Hepatic stellate cell (primary cell): ENCODE data around the gene IFT52.
"Not testable (repeated sequence)": the region's sequence is repeated elsewhere in the genome, so short reads cannot be mapped to it uniquely, and the experiment has no call there.

Experiments used
- DNase-seq: peaks from one replicate; pipeline ENCODE4 v3.0.0; 2011; ENCODE audit warnings: low spot score

The IFT52 gene

DNA sequence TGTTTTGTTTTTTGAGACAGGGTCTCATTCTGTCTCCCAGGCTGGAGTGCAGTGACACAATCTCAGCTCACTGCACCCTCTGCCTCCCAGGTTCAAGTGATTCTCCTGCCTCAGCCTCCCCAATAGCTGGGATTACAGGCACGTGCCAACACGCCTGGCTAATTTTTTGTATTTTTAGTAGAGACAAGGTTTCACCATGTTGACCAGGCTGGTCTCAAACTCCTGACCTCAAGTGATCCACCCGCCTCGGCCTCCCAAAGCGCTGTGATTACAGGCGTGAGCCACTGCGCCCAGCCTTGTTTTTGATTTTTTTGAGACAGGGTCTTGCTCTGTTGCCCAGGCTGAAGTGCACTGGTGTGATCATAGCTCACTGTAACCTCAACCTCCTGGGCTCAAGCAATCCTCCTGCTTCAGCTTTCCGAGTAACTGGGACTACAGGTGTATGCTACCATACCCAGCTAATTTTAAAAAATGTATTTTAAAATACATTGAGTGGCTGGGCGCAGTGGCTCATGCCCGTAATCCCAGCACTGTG is 61.0 kb downstream of the IFT52 start:
- DNase-seq = not testable (repeated sequence)

DNA sequence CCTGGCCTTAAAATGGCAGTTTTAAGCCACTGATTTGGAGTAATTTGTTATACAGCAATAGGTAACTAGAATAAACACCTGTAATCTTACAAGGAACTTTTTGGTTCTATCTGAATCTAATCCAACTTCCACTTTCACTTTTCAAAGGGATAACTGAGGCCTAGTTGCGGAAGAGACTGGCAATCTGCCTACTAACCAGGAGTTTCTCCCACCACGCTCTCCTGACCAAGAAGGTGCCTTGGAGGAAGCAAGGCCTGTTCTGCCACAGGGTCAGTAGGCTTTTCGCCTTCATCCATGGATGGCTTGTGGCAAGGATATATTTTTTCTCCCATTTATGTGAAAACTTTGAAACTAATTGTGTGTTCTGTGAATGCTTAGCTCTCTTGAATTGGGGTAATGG is 63.2 kb downstream of the IFT52 start:
- no peak for DNase-seq

DNA sequence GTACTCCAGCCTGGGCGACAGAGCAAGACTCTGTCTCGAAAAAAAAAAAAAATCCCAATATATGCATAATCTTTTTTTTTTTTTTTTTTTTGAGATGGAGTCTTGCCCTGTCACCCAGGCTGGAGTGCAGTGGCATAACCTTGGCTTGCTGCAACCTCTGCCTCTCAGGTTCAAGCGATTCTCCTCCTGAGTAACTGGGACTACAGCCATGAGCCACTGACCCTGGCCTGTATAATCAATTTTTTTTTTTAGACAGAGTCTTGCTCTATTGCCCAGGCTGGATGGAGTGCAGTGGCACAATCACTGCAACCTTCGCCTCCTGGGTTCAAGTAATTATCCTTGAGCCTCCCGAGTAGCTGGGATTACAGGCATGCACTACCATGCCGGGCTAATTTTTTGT is 64.4 kb downstream of the IFT52 start:
- not testable (repeated sequence) for DNase-seq

DNA sequence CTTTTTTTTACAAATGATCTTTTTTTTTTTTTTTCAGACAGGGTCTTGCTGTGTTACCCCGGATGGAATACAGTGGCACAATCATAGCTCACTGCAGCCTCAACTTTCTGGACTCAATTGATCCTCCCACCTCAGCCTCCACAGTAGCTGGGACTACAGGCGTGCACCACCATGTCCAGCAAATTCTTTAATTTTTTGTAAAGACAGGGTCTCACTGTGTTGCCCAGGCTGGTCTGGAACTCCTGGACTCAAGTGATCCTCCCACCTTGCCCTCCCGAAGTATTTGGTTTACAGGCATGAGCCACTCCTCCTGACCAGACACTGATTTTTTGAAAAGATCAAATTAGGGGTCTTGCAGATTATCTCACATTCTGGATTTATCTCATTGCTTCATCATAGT is 65.2 kb downstream of the IFT52 start:
- no peak for DNase-seq

DNA sequence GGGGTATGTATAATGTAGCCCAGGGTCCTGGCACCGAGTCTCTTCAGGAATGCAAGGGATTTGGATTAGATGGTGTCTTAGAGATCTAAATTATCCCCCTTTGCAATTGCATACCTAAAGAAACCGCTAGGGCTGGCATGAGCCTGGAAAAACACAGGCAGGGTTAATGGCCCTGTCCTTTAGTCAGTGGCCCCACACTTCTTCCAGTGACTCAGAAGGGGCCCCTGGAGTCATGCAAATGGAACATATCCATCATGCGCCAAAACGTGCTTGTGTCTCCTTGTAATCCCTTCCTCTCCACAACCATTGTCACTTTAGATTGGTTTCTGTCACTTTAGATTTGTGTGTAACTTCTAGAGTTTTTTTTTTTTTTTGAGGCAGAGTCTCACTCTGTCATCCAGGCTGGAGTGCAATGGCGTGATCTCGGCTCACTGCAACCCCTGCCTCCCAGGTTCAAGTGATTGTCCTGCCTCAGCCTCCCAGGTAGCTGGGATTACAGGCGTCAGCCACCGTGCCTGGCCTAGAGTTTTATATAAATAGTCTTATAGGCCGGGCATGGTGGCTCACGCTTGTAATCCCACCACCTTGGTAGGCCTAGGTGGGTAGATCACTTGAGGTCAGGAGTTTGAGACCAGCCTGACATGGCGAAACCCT is 67.5 kb downstream of the IFT52 start:
- DNase-seq = no peak

DNA sequence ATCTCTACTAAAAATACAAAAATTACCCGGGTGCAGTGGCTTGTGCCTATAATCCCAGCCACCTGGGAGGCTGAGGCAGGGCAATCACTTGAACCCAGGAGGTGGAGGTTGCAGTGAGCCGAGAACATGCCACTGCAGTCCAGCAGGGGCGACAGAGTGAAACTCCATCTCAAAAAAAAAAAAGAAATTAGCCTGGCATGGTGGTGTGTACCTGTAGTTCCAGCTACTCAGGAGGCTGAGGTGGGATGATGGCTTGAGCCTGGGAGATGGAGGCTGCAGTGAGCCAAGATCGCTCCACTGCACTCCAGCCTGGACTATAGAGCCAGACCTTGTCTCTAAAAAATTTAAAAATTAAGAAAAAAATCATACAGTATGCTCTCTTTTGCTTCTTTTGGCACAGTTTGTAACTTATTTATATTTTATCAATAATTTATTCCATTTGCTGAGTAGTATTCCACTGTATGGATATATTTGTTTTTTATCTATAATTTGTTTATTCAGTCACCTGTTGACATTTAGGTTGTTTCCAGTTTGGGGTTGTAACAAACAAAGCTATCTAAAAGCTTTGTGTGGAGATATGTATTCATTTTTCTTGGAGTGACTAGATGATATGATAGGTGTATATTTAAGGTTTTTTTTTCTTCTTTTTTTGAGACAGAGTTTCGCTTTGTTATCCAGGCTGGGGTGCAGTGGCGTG is 68.1 kb downstream of the IFT52 start:
- DNase-seq = no peak

DNA sequence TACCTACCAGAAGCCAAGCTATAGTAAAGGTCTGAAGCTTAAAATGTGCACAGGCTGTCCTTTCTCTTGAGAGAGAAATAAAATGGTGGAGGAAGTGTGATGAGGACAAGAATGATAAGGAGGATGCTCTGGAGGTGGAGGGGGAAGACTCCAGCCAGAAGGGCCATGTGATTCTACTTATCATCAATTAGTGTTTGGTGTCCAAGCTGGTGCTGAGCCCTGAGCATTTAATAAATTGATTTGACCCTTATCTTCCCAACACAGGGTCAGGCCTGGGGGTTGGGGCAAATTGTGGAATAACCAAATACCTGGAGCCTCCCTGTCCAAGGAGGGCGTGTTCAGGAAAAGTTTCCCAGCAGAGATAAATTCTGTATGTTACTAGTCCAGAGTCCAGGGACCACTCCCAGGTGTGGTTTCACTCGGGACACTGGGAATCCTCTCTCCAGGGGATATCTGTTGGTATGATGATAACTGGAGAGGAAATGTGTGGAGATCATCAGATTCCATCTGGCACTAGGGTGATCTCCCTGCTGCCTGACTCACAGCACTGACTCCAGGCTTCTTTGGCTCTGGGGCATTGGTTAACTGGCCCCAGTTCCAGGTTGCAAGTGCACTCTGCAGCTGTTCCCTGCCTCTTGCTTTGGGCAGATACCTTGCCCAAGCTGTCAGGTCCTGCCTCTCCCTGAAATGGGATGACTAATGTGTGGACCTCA is 72.4 kb downstream of the IFT52 start:
- peak; percentile 18 for DNase-seq

DNA sequence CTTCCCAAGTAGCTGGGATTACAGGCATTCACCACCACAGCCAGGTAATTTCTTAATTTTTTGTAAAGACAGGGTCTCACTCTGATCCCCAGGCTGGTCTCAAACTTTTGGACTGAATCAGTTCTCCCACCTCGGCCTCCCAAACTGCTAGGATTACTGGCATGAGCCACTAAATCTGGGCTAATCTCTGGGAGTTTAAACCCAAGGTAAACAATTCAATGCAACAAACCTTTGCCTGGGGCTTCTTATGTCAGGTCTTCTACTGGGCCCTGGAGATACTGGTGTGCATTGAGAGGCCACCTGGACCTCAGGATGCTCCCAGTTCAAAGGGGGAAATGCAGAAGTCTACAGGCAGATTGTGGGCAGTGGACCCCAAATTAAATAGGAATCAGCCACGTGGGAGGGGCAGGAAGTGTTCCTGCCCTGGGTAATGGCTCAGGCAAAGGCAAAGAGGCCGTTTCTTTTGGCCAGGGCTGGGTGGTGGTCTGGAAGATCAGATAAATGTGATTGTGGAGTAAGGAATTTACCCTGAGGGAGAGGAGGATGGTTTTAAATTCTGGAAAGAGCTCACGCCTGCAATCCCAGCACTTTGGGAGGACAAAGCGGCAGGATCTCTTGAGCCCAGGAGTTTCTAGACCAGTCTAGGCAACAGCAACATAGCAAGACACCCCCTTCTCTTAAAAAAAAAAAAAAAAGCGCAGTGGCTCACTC is 74.9 kb downstream of the IFT52 start:
- no peak for DNase-seq

DNA sequence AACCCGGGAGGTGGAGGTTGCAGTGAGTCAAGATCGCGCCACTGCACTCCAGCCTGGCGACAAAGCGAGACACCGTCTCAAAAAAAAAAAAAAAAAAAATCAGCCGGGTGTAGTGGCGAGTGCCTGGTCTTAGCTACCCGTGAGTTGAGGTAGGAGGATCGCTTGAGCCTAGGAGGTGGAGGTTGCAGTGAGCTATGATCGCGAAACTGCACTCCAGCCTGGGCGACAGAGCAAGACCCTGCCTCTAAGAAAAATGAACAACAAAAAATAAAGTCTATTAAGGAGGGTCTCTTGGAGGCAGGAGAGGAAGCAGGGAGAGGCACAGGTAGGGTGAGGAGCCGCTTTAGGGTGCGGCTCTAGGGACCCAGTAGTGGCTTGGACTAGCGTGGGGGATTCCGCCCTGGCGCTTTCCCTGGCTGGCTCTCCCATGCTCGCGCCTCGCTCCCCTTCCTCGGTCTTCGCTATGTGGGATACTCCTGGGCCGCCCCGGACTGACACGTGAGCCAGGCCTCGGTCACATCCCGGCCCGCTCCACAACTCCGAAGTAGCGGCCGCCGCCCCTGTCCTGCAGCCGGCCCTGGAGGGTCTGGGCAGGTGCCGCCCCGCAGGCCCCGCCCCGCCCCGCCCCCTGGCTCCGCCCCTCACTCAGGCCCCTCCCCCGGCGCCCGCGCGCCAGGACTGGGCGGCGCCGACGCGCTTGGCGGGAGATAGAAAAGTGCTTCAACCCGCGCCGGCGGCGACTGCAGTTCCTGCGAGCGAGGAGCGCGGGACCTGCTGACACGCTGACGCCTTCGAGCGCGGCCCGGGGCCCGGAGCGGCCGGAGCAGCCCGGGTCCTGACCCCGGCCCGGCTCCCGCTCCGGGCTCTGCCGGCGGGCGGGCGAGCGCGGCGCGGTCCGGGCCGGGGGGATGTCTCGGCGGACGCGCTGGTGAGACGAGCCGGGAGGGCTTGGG is 75.9 kb downstream of the IFT52 start, which contains the start of gene MYBL2:
Gene MYBL2 (plus strand): TSS at position 739 of the 953 bp plus-strand sequence. CDS start 170 bp downstream, at position 909.
- peak; percentile 63 for DNase-seq

DNA sequence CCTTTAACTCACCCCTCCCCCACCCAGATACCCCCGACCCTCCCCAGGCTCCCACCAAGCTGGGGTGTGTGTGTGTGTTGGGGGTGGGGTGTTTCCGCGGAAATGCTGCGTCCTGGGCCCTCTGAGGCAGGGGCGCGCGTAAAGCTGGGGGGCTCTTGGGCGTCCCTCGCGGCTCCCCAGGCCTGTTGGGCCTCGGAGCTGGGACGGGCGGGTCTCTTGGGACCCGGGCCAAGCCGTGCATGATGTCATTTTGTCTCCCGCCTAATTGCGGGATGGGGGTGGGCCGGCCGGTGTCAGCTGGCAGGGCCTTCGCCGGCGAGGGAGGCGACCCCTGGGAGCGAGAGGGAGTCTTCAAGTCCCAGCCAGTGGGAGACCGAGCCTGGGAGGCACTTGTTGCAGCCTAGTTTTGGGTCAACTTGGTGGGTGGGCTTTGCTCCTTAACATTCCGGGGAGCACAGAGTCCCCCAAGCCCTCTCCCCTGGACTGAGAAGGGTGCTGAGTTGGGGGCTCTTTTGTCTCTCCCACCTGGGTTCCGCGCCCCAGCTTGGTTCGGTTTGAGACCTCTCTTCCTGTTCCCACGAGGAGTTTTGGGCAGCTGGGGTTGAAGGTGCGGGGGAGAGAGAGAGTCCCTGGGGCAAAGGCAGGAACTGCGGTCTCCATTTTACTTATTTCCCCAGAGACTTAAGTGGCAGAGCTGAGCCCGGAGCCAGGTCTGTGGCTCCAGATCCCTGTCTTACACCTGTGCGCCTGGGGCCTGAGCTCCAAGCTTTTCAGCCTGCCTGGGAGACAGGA is 76.8 kb downstream of the IFT52 start:
- DNase-seq = peak; percentile 14

DNA sequence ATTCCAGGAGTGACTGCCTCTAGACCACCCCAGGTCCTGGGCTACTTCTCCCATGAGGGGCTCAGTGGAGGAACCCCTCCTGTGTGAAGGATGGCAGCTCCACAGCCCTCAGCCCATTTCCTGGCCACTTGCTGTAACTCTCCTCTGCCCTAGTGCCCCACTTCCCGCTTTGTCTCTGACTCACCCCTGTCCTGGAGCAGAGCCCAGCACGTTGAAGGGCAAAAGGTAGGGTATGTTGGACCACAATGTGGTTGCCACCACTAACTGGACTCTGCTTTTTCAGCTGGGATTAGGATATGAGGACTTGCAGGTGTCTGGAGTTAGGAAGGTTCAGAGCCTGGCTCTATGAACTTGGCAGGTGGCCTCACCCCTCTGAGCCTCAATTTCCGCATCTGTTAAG is 78.6 kb downstream of the IFT52 start:
- DNase-seq = no peak

DNA sequence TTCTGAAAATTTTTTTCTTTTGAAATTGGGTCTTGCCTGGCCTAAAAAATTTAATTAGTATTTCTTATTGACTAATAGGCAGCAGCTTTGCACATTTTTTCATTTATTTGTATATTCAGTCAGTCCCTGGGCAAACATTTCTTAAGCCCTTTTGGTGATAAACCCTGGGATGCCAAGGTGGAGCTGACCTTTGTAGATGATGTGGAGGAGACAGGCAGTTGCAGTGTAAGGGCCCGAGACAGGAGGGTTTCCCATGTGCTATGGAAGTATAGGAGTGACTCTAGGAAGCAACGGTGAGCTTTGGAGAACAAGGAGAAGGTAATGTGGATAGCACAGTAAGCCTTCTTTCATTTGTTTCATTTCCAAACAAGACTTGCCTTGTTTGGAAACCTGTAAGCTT is 79.7 kb downstream of the IFT52 start:
- DNase-seq = no peak

DNA sequence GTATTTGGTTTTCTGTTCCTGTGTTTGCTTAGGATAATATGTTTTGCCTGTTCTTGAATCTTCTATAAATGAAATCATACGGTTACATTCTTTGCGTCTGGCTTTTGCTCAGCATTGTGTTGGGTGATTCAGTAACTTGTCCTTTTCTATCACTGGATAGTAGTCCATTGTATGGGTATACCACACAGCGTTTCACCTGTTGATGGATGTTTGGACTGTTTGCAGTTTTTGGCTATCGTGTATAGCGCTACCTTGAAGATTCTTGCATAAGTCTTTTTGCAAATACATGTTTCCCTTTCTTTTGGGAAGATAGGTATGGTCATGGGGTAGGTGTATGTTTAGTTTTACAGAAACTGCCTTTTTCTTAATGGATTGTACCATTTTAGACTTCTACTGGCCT is 85.6 kb downstream of the IFT52 start:
- no peak for DNase-seq

DNA sequence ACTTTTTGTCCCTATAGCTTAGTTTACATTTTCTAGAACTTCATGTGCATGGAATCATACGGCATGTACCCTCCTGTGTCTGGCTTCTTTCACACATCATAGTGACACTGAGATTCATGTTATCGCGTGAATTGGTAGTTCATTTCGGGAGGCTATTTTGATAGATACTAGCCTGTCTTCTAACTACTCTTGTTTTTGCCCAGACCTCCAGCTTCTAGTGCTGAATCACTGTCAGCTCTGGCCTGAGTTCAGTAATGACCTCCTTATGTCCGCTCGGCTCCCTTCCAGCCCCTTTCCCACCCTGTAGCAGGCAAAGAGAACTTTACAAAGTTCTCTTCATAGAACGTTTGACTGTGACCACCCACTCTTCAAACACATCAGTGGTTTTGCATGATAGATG is 90.2 kb downstream of the IFT52 start:
- DNase-seq = no peak

DNA sequence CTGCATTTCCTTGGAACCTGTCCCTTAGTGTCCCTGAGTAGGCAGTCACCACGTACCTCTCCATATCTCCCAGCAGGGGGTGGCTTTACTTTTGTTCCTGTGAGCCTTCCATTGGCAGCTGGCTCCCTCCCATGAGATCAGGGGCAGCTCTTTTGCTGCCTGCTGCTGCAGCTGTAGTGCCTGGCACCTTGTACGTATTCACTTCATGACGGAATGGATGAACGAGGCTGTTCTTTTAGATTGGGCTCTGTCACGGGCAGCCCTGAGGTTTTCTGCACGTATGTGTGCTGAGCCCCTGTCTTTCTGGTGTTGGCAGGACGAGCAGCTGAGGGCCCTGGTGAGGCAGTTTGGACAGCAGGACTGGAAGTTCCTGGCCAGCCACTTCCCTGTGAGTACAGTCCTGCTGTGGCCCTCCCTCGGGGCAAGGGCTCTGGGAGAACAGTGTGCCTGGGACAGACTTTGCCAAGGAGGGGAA is 90.8 kb downstream of the IFT52 start:
- no peak for DNase-seq

DNA sequence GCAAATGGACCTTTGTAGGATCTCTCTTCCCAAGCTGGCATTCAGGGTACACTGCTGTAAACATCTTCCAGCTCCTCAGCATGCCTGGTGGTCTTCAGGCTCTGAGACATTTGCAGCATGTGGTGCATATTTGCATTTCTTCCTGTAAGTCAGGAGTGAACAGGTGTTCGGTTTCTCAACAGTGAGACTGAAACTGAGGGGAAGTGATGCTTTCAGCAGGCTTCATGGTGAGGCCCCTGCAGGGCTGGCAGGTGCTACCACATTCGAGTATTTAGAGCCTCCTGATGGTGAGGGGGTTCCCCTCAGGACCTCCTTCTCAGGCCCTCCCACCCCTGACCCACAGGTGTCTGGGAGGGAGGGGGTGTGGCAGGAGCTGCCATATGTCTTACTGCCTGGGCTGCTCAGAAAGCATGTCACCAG is 91.3 kb downstream of the IFT52 start:
- DNase-seq = no peak

DNA sequence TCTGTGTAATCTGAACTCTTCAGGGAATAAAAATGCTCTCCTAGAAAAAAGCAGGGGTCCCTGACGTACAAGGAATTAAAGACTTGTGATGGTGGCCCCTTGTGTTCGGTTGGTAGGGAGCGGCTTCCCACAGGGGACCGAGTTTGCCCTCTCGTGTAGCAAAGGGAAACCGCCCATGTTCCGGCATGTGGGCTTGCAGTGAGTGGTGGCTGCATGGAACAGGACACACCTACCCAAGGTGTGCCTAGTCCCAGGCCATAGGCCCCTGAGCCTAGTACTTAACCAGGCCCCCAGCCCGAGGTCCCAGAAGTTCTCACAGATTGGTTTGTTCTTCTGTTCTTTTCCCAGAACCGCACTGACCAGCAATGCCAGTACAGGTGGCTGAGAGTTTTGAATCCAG is 91.7 kb downstream of the IFT52 start:
- no peak for DNase-seq

DNA sequence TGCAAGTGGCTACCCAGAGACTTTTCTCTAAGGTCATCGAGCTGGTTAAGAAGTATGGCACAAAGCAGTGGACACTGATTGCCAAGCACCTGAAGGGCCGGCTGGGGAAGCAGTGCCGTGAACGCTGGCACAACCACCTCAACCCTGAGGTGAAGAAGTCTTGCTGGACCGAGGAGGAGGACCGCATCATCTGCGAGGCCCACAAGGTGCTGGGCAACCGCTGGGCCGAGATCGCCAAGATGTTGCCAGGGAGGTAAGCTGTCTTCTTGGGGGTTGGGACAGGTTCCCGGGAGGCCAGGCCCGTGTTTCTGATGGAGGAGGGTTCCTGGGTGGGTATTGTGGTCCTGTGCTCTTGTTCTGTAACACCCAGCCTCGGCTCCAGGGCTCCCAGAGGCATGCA is 96.1 kb downstream of the IFT52 start:
- no peak for DNase-seq

DNA sequence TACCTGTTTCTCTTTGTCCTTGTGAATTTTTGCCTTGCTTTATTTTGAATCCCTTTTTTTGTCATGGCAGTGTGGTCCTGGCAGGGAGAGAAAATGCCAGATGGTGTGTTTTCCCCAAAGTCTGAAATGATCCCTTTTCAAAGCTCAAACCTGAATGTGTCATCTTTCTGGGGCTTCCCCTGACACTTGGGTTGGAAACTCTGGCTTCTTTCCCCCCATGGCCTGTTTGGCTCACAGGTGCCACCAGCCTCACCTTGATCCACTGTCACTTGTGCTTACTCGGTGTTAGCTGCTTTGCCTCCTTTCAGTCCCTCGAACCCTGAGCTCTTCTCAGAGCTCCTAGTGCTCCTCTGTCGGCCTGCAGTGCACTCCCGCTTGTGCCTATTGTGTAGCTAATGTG is 98.4 kb downstream of the IFT52 start:
- DNase-seq = no peak

DNA sequence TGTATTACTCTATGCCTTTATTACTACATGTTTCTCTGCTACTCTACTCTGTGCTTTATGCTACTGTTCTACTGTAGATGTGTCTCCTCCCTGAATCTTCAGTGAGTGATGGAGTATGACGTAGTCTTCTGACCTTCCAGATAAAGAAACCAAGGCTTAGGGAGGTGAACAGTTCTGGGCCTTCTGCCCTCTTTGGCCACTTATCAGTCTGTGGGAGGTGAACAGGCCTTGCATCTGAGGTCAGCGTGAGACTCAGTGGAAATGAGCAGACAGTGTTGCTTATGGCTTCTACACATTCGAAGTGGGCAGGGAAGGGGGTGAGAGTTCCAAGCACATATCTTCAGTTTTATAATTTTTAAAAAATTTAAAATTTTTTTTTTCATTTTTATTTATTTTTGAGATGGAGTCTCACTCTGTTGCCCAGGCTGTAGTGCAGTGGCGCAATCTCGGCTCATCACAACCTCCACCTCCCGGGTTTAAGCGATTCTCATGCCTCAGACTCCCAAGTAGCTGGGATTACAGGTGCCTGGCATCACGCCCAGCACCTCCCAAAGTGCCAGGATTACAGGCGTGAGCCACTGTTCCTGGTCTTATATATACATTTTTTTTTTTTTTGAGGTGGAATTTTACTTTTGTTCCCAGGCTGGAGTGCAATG is 100.3 kb downstream of the IFT52 start:
- no peak for DNase-seq
